Activated CD4-positive, alpha-beta T cell treated with anti-CD3 and anti-CD28 coated beads, Interleukin-10, Interleukin-2, amounts not matched to agents 100 ng/mL and 50 ng/mL, durations not matched to agents 16 hours and 8 hours (primary cell): Measurements from ENCODE around the gene GRIK4.
"Not testable (repeated sequence)": the region's sequence is repeated elsewhere in the genome, so short reads cannot be mapped to it uniquely, and the experiment has no call there.

Source experiments
- DNase-seq: peaks from one replicate; pipeline ENCODE4 v3.0.0-alpha.2; 2020

GRIK4 gene

GRCh38 chr11:120578596-120579154 lies 67.1 kb downstream of the GRIK4 start:
- DNase-seq: no peak

- no peak for DNase-seq
Observed at GRCh38 chr11:120579611-120580031, 68.1 kb downstream of the GRIK4 start.

- no peak for DNase-seq
Observed at GRCh38 chr11:120581313-120581712, 69.8 kb downstream of the GRIK4 start.

GRCh38 chr11:120582535-120582934 lies 71.0 kb downstream of the GRIK4 start:
- DNase-seq: not testable (repeated sequence)

GRCh38 chr11:120586072-120586471 lies 74.5 kb downstream of the GRIK4 start:
- no peak for DNase-seq

GRCh38 chr11:120586728-120587127 lies 75.2 kb downstream of the GRIK4 start:
- no peak for DNase-seq

GRCh38 chr11:120587299-120587698 lies 75.8 kb downstream of the GRIK4 start:
- DNase-seq: no peak

GRCh38 chr11:120589376-120589775 lies 77.8 kb downstream of the GRIK4 start:
- DNase-seq: no peak

- DNase-seq: no peak
Observed at GRCh38 chr11:120590472-120590871, 78.9 kb downstream of the GRIK4 start.

- DNase-seq: no peak
Observed at GRCh38 chr11:120594746-120595145, 83.2 kb downstream of the GRIK4 start.

GRCh38 chr11:120595557-120595956 lies 84.0 kb downstream of the GRIK4 start:
- DNase-seq: no peak

- no peak for DNase-seq
Observed at GRCh38 chr11:120597250-120598215, 86.0 kb downstream of the GRIK4 start.

- no peak for DNase-seq
Observed at GRCh38 chr11:120598517-120599257, 87.1 kb downstream of the GRIK4 start.

- DNase-seq: no peak
Observed at GRCh38 chr11:120599816-120600420, 88.4 kb downstream of the GRIK4 start.

- no peak for DNase-seq
Observed at GRCh38 chr11:120601536-120601935, 90.0 kb downstream of the GRIK4 start.

GRCh38 chr11:120603071-120603470 lies 91.5 kb downstream of the GRIK4 start:
- DNase-seq: no peak

GRCh38 chr11:120605469-120605868 lies 93.9 kb downstream of the GRIK4 start:
- DNase-seq: no peak

GRCh38 chr11:120606211-120607010 lies 94.9 kb downstream of the GRIK4 start:
- no peak for DNase-seq

- no peak for DNase-seq
Observed at GRCh38 chr11:120608061-120608460, 96.5 kb downstream of the GRIK4 start.

GRCh38 chr11:120608760-120609211 lies 97.2 kb downstream of the GRIK4 start:
- DNase-seq: no peak

- no peak for DNase-seq
Observed at GRCh38 chr11:120610111-120610510, 98.6 kb downstream of the GRIK4 start.

- no peak for DNase-seq
Observed at GRCh38 chr11:120611581-120611980, 100.0 kb downstream of the GRIK4 start.
